Trophoblast cell (in vitro differentiated cells and primary cell): ENCODE data around the gene NR3C1.

ENCODE experiments used
- DNase-seq, 2 donors: peaks; one replicate each; pipeline ENCODE4 v3.0.0-alpha.2; 2016
- H2AFZ ChIP-seq: 2 replicates; pipeline ENCODE4 v1.6.1; 2013; ENCODE audit warnings: low read length, moderate library complexity, mild to moderate bottlenecking; ENCODE audit not compliant: insufficient read depth, poor library complexity
- H2AK5ac ChIP-seq: 2 replicates; pipeline ENCODE4 v1.6.1; 2013; ENCODE audit warnings: mild to moderate bottlenecking, low read length
- H2BK120ac ChIP-seq: 2 replicates; pipeline ENCODE4 v1.6.1; 2013; ENCODE audit warnings: low read length, mild to moderate bottlenecking, moderate library complexity; ENCODE audit not compliant: insufficient read depth, poor library complexity
- H2BK12ac ChIP-seq: 2 replicates; pipeline ENCODE4 v1.6.1; 2013; ENCODE audit warnings: mild to moderate bottlenecking, low read length, moderate library complexity
- H2BK5ac ChIP-seq: 2 replicates; pipeline ENCODE4 v1.6.1; 2013; ENCODE audit warnings: low read length, low read depth, moderate library complexity, mild to moderate bottlenecking; ENCODE audit not compliant: poor library complexity
- H3K14ac ChIP-seq: 2 replicates; pipeline ENCODE4 v1.6.1; 2013; ENCODE audit warnings: mild to moderate bottlenecking, low read length
- H3K18ac ChIP-seq: 2 replicates; pipeline ENCODE4 v1.6.1; 2013; ENCODE audit warnings: mild to moderate bottlenecking, low read length
- H3K23ac ChIP-seq: 2 replicates; pipeline ENCODE4 v1.6.1; 2013; ENCODE audit warnings: low read length
- H3K27ac ChIP-seq: 2 replicates; pipeline ENCODE4 v1.5.1; 2013; ENCODE audit warnings: low read depth, mild to moderate bottlenecking, inconsistent platforms, low read length, moderate library complexity
- H3K27me3 ChIP-seq: 2 replicates; pipeline ENCODE4 v1.6.1; 2013; ENCODE audit warnings: inconsistent platforms, mild to moderate bottlenecking, low read length, moderate library complexity; ENCODE audit not compliant: insufficient read depth
- H3K36me3 ChIP-seq, 2 experiments: 1 replicate in 1 of 2; 2 replicates in 1 of 2; pipeline ENCODE4 v1.6.1; 2013; ENCODE audit warnings: low read length in 2 of 2, mild to moderate bottlenecking in 2 of 2, moderate library complexity in 1 of 2; ENCODE audit not compliant: insufficient read depth in 2 of 2, control insufficient read depth in 1 of 2
- H3K4ac ChIP-seq: 2 replicates; pipeline ENCODE4 v1.6.1; 2013; ENCODE audit warnings: low read depth, mild to moderate bottlenecking, low read length, moderate library complexity
- H3K4me1 ChIP-seq, 2 experiments: 1 replicate in 1 of 2; 2 replicates in 1 of 2; pipeline ENCODE4 v1.6.1; 2013; ENCODE audit warnings: low read length in 2 of 2, mild to moderate bottlenecking in 2 of 2, moderate library complexity in 1 of 2; ENCODE audit not compliant: insufficient read depth in 2 of 2, control insufficient read depth in 1 of 2
- H3K4me2 ChIP-seq: 2 replicates; pipeline ENCODE4 v1.6.1; 2013; ENCODE audit warnings: inconsistent platforms, mild to moderate bottlenecking, low read length, moderate library complexity
- H3K4me3 ChIP-seq: 2 replicates; pipeline ENCODE4 v1.5.1; 2013; ENCODE audit warnings: mild to moderate bottlenecking, low read depth, low read length, inconsistent platforms
- H3K79me1 ChIP-seq: one replicate; pipeline ENCODE4 v1.6.1; 2013; ENCODE audit warnings: low read length
- H3K79me2 ChIP-seq: 2 replicates; pipeline ENCODE4 v1.6.1; 2013; ENCODE audit warnings: low read length, mild to moderate bottlenecking; ENCODE audit not compliant: control insufficient read depth, insufficient read depth, poor library complexity
- H3K9ac ChIP-seq: 2 replicates; pipeline ENCODE4 v1.6.1; 2013; ENCODE audit warnings: mild to moderate bottlenecking, low read length
- H3K9me3 ChIP-seq: 2 replicates; pipeline ENCODE4 v1.6.1; 2013; ENCODE audit warnings: low read depth, mild to moderate bottlenecking, control low read depth, inconsistent platforms, low read length; ENCODE audit not compliant: insufficient read depth
- H4K12ac ChIP-seq: 2 replicates; pipeline ENCODE4 v1.6.1; 2013; ENCODE audit warnings: low read depth, mild to moderate bottlenecking, low read length, moderate library complexity
- H4K8ac ChIP-seq: 2 replicates; pipeline ENCODE4 v1.6.1; 2013; ENCODE audit warnings: low read depth, mild to moderate bottlenecking, low read length, moderate library complexity
- H4K91ac ChIP-seq: one replicate; pipeline ENCODE4 v1.6.1; 2013; ENCODE audit warnings: low read depth, mild to moderate bottlenecking, low read length, moderate library complexity
- WGBS: extraction: QIAGEN DNeasy Blood & Tissue Kit; methylation state at CpG from one replicate; pipeline ENCODE4 v1.1.7; 2013; ENCODE audit warnings: missing lambda C conversion rate; ENCODE audit not compliant: insufficient read length, insufficient coverage; ENCODE audit errors: extremely low coverage; 5-methylcytosine and 5-hydroxymethylcytosine counted together

Gene NR3C1

GRCh38 chr5:143263272-143263810, 140.1 kb downstream of the NR3C1 start:
- no peak overlapping the region for H3K4ac ChIP-seq
- H3K9me3 ChIP-seq: no peaks in the 10 kb centered on the region
- H3K23ac ChIP-seq: no peak overlapping the region
- H3K4me3 ChIP-seq: no peak overlapping the region
- WGBS: no CpG with 5 or more reads among the region's 4 CpGs
- H4K91ac ChIP-seq: no peak overlapping the region
- H2AFZ ChIP-seq: no peak overlapping the region
- no peak overlapping the region for H3K14ac ChIP-seq
- no peak overlapping the region for H3K18ac ChIP-seq
- H3K27me3 ChIP-seq: no peaks in the 10 kb centered on the region
- H4K8ac ChIP-seq: no peak overlapping the region
- no peaks in the 10 kb centered on the region for H3K36me3 ChIP-seq
- H3K79me1 ChIP-seq: no peaks in the 10 kb centered on the region
- H2BK12ac ChIP-seq: no peak overlapping the region
- no peaks in the 10 kb centered on the region for H3K4me1 ChIP-seq
- DNase-seq: no peak
- no peak overlapping the region for H2BK5ac ChIP-seq
- no peak overlapping the region for H3K27ac ChIP-seq
- no peak overlapping the region for H2AK5ac ChIP-seq
- H3K79me2 ChIP-seq: no peaks in the 10 kb centered on the region
- no peak overlapping the region for H4K12ac ChIP-seq
- H3K9ac ChIP-seq: no peak overlapping the region
- H2BK120ac ChIP-seq: no peak overlapping the region
- H3K4me2 ChIP-seq: no peak overlapping the region

GRCh38 chr5:143262393-143263174, 140.9 kb downstream of the NR3C1 start:
- Histone ChIP-seq H4K12ac (no peak overlapping the region), H3K4me1 (no peaks in the 10 kb centered on the region), H3K14ac (no peak overlapping the region), H3K9me3 (no peaks in the 10 kb centered on the region), H3K9ac (no peak overlapping the region), H3K18ac (no peak overlapping the region), H2AK5ac (no peak overlapping the region), H2AFZ (no peak overlapping the region), H3K27me3 (no peaks in the 10 kb centered on the region), H2BK5ac (no peak overlapping the region), H2BK120ac (no peak overlapping the region), H3K36me3 (no peaks in the 10 kb centered on the region), H3K27ac (no peak overlapping the region), H3K79me1 (no peaks in the 10 kb centered on the region), H3K4me3 (no peak overlapping the region), H2BK12ac (no peak overlapping the region), H4K8ac (no peak overlapping the region), H3K4me2 (no peak overlapping the region), H3K23ac (no peak overlapping the region), H4K91ac (no peak overlapping the region), H3K4ac (no peak overlapping the region), H3K79me2 (no peaks in the 10 kb centered on the region)
- no CpG with 5 or more reads among the region's 1 CpG for WGBS
- peak in 1 of 2 donors; percentile 66 for DNase-seq

GRCh38 chr5:143261748-143262392, 141.6 kb downstream of the NR3C1 start:
- no CpG with 5 or more reads among the region's 7 CpGs for WGBS

GRCh38 chr5:143259254-143259605, 144.3 kb downstream of the NR3C1 start:
- Histone ChIP-seq H4K8ac (no peak overlapping the region), H3K36me3 (no peaks in the 10 kb centered on the region), H2BK5ac (no peak overlapping the region), H2BK120ac (no peak overlapping the region), H3K27me3 (no peaks in the 10 kb centered on the region), H3K4me1 (no peaks in the 10 kb centered on the region), H3K4me2 (no peak overlapping the region), H3K4ac (no peak overlapping the region), H2BK12ac (no peak overlapping the region), H4K12ac (no peak overlapping the region), H2AK5ac (no peak overlapping the region), H3K23ac (no peak overlapping the region), H3K79me1 (no peaks in the 10 kb centered on the region), H3K14ac (no peak overlapping the region), H3K4me3 (no peak overlapping the region), H3K27ac (no peak overlapping the region), H3K79me2 (no peaks in the 10 kb centered on the region), H2AFZ (no peak overlapping the region), H4K91ac (no peak overlapping the region), H3K18ac (no peak overlapping the region), H3K9ac (no peak overlapping the region), H3K9me3 (no peaks in the 10 kb centered on the region)
- DNase-seq: peak; percentile 50 to 57
- no CpG with 5 or more reads among the region's 7 CpGs for WGBS

More at GRCh38 chr5:143261748-143262392, 141.6 kb downstream of the NR3C1 start:
- Histone ChIP-seq H3K4ac (no peak overlapping the region), H3K14ac (no peak overlapping the region), H3K4me2 (no peak overlapping the region), H3K36me3 (no peaks in the 10 kb centered on the region), H2AK5ac (no peak overlapping the region), H3K27ac (no peak overlapping the region), H3K4me3 (no peak overlapping the region), H4K91ac (no peak overlapping the region), H3K27me3 (no peaks in the 10 kb centered on the region), H2BK12ac (no peak overlapping the region), H3K79me1 (no peaks in the 10 kb centered on the region), H2BK5ac (no peak overlapping the region), H3K9ac (no peak overlapping the region), H3K18ac (no peak overlapping the region), H2AFZ (no peak overlapping the region), H2BK120ac (no peak overlapping the region), H3K23ac (no peak overlapping the region), H3K79me2 (no peaks in the 10 kb centered on the region), H3K9me3 (no peaks in the 10 kb centered on the region), H3K4me1 (no peaks in the 10 kb centered on the region), H4K12ac (no peak overlapping the region), H4K8ac (no peak overlapping the region)
- peak in 1 of 2 donors; percentile 21 for DNase-seq
